HG02852 (cell line): ENCODE results near the gene SIRT3.

Source experiments
- ATAC-seq: cut with Tn5 transposase; IDR thresholded peaks from one replicate; pipeline ENCODE4 v1.9.1; 2021; ENCODE audit warnings: mild to moderate bottlenecking, moderate library complexity; ENCODE audit not compliant: unreplicated experiment

The SIRT3 gene

DNA sequence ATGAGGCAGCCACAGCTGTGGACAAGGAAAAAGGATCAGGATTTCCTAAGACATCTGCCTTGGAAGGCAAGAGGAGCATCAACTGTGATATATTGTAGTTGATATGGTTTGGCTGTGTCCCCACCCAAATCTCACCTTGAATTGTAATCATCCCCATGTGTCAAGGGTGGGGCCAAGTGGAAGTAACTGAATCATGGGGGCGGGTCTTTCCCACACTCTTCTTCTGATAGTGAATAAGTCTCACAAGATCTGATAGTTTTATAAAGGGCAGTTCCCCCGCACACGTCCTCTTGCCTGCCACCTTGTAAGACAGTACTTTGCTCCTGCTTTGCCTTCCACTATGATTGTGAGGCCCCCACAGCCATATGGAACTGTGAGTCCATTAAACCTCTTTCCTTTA, 18.4 kb downstream of the SIRT3 start:
- ATAC-seq, result no peak

DNA sequence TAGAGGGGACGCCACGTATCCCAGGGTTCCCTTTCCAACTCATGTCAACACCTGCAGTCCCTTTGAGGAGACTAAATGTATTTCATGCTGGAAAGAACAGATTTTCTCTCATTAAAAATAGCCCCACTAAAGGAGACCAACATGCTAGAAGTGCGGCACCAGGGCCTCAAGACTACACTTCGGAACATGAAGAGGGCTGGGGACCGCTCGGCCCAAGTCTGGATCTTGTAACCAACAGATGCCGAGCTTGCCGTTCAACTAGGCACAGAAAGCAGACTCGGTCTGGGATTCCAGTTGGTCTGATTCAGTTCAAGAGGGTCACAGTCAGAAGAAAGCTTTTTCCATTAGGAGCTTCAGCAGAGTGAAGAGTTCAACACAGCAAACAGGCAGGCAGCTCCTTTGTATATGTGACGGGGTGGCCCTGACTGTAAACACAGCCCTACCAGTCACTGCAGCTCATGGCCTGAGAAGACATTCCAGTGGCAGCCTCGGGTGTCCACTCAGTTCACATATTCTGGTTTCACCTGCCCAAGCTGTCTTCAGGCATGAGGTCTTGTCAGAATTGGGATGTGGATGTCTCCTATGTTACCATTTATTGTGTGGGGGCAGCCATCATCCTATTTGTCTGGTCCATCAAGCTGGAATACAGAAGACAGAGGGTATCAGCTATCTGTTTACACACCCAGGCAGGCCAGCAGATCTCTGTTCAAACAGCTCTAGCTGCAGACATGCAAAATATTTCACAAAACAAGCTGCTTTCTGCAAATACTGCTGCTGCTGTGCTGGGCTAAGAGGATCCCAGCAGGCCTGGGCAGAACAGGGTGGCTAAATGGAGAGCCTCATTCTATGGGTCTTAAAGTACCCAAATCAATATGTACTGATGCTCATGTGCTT, 19.8 kb downstream of the SIRT3 start:
- no peak for ATAC-seq

DNA sequence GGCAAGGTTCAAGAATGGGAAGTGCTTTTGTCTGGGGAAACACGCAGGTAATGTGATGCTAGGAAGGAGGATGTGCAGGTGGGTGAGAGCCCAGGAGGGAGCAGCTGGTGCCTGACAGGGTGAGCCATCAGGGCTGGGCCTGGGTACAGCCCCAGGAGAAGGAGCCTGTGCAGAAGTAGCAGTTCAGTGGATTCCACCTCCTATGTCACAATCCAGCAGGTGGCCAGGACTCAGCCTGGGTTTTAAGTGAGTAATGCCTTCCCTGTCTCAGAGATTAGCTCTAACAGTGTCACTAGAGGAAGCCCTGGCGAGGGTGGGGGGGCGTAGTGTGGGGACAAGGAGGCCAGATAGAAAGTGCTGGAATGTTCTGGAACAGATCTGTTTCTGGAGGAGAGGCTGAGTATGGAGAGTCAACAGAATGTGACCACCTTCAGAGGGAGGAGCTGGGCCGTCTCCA, 20.5 kb downstream of the SIRT3 start:
- no peak for ATAC-seq

GRCh38 chr11:214083-214482, 22.1 kb downstream of the SIRT3 start:
- ATAC-seq, result no peak

DNA sequence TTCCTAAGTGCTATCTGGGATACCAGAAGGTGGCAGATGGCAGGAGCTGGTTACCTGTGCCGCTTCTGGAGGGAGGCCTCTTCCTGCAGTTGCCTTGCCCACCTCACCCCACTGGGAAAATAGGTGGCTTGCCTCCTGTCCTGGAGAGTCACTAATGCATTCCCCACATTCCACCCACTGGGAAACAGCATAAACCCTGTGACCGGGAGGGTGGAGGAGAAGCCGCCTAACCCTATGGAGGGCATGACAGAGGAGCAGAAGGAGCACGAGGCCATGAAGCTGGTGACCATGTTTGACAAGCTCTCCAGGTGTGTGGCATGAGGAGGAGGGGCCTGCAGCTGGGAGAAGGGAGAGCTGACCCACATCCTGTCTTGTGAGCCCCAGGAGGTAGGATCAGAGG, 23.0 kb downstream of the SIRT3 start:
- no peak for ATAC-seq

DNA sequence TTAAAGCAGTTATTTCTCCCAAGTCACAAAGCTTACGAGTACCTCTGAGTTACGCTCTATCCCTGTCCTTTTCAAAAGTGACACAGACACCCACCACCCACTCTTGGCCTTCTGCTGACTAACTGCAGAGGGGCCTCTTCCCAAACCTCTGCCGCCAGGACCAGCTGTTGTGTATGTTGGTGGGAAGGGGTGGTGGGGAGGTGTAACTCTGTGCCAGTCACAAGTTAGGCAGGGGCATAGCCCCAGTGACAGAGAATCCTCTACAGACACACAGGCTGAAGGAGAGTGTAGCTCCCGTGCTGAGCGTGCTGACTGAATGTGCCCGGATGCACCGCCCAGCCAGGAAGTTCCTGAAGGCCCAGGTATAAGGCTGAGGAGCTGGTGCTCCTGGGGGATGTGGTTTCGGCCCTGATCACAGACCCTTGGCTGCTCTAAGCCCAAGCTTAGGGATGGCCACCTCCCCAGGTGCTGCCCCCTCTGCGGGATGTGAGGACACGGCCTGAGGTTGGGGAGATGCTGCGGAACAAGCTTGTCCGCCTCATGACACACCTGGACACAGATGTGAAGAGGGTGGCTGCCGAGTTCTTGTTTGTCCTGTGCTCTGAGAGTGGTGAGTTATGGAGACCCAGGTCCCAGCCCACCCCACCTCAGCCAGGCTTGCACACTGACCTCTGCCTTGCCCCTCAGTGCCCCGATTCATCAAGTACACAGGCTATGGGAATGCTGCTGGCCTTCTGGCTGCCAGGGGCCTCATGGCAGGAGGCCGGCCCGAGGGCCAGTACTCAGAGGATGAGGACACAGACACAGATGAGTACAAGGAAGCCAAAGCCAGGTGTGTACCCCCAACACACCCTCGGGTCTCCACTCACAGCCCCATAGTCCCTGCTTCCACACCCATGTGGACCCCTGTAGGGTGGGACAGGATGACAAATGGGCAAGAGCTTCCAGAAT, 23.7 kb downstream of the SIRT3 start:
- no peak for ATAC-seq

DNA sequence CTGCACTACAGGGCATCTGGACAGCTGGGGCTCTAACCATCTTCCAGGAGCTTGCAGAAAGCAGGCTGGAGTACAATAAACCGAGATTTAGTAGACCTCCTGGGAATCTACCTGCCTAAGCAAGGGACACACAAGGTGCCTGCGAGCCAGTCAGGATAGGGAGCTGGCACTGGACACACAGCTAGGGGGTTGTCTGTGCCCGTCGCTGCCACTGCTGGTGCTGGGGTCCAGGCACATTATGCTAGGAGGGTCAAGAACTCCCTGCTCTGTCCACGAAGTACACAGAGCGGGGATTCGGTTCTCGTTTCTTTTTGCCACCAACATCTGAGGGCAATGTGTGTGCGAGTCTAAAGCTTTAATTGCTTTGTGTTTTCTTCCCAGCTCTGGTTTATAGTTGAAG, 24.4 kb downstream of the SIRT3 start:
- no peak for ATAC-seq

DNA sequence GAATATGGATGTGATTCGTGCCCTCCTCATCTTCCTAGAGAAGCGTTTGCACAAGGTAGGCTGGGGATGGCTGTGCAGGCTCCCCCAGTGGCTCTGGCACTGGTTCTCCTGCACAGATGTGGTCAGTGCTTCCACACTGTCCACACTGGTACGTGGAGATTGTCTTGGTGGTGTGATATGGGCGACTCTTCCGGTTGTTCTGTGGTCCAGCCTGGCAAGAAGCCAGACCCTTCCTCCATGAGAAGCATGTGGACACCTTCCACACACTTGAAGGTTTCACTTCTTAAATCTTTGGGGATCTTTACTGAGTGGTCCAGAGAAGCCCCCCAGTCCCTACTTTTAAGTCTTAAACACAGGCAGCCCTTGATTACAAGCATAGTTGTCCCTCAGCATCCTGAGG, 24.8 kb downstream of the SIRT3 start:
- no peak for ATAC-seq

GRCh38 chr11:210803-211180, 25.4 kb downstream of the SIRT3 start:
- no peak for ATAC-seq

DNA sequence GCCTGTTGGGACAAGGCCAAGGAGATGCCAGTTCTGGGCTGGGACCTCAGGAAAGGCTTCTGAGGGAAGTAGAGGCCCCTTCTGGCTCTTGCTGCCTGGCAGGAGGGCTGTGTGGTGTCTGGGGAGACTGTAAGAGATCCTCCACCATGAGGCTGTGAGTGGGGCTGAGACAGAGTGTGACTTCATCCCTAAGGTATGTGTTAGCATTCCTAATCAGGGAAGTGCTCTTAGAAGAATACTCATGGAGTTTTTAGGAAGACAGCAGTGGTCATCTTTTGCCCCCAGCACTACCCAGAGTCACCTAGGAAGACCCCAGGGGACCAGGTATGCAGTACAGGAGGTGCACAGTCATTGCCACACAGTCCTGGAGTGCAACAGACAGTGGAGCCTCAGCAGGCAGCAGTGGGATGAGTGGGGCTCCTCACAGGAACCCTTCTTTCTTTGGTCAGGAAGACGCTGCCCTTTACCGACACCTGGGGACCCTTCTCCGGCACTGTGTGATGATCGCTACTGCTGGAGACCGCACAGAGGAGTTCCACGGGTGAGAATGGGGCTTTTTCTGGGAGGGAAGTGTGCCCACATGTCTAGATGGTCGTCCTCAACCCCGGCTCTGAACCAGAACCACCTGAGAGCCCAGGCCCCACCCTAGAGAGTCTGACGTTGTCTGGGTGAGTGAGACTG, 25.9 kb downstream of the SIRT3 start:
- ATAC-seq, result no peak

DNA sequence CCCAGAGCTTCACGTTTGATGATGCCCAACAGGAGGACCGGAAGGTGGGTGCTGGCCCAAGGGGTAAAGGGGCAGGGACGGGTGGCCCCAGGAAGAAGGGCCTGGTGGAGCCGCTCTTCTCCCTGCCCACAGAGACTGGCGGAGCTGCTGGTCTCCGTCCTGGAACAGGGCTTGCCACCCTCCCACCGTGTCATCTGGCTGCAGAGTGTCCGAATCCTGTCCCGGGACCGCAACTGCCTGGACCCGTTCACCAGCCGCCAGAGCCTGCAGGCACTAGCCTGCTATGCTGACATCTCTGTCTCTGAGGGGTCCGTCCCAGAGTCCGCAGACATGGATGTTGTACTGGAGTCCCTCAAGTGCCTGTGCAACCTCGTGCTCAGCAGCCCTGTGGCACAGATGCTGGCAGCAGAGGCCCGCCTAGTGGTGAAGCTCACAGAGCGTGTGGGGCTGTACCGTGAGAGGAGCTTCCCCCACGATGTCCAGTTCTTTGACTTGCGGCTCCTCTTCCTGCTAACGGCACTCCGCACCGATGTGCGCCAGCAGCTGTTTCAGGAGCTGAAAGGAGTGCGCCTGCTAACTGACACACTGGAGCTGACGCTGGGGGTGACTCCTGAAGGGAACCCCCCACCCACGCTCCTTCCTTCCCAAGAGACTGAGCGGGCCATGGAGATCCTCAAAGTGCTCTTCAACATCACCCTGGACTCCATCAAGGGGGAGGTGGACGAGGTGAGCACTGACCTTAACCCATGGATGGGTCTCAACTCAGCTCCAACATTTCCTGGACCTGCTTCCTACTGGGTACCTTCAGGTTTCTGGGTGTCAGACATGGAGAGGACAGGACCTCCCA, 26.6 kb downstream of the SIRT3 start:
- ATAC-seq, result no peak

DNA sequence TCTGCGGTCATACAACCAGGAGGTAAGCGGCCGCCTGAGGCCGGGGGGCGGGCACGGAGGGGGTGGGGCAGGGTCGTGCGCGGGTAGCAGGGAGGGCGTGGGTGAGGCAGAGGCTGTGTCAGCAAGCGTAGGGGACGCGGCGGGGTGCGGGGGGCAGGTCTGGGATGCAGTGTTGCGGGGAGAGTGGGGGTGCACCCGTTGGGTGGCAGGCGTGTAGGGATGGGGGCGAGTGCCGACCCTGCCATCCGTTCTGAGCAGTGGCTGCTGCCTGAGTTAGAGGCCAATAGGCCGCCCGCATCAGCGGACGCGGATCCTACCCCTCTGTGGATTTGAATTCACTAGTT, 27.3 kb downstream of the SIRT3 start:
- ATAC-seq, result no peak

DNA sequence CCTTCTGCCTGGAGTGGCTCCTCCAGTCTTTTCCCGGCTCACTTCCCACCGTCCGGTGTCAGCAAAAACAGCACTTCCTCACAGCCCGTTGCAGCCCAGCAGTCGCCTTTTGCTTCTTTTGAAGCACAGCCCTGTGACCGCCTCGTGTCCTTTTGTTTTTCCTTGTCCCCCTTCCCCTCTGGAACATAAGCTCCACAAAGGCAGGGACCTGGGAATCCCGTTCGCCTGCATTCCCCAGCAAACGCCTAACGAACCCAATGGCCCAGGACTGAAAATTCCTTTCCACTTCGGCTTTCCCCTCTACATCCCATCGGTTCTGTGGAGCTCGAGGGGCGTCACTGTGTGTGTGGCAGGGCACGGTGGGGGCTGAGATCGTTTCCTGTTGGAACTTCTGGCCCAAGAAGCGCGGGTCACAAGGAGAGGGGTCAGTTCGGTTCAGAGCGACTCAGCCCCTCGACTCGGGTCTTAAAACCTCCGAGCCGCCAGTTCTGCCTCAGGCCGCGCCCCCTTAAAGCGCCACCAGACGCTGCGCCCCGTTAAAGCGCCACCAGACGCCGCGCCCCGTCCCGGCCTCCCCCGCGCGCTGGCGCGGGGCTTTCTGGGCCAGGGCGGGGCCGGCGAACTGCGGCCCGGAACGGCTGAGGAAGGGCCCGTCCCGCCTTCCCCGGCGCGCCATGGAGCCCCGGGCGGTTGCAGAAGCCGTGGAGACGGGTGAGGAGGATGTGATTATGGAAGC, 27.8 kb downstream of the SIRT3 start:
- peak; percentile 40 for ATAC-seq

- no peak for ATAC-seq
These were observed 28.3 kb downstream of the SIRT3 start for GRCh38 chr11:207863-208180.

DNA sequence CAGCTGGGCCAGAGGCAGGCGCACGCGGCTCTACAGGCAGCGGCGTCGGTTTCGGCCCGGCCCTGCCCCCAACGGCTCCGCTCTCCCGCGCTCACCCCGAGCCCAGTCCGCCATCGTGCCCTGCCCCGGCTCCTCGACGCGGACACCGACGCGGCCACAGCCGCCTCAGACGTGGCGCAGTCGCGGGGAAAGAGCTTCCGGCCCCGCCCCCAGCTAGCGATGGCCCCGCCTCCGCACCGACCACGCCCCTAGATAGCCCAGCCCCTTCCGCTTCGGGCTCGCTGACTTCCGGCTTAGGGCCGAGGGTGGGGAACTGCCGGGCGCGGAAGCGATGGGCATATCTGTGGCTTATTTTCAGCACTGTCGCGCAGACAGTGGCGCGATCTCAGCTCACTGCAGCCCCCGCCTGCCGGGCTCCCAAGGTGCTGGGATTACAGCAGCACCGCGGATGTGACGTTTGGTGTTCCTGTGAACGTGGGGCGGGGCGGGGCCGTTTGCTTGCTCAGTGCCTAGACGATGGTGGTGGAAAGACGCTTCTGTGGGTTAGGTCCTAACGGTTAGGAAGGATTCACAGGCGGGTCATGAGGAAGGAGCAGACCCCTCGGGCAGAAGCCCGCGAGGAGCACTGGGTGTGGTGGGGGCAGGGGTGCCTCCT, 28.8 kb downstream of the SIRT3 start, which contains the start of the genes BET1L and RIC8A:
BET1L (minus strand) TSS at position 192 of the 655 bp plus-strand sequence; CDS start at position 114, 78 bp downstream.
RIC8A (plus strand) TSS at position 501 of the 655 bp plus-strand sequence. CDS start 1,147 bp downstream, outside the sequence.
- ATAC-seq, result peak; percentile 68

DNA sequence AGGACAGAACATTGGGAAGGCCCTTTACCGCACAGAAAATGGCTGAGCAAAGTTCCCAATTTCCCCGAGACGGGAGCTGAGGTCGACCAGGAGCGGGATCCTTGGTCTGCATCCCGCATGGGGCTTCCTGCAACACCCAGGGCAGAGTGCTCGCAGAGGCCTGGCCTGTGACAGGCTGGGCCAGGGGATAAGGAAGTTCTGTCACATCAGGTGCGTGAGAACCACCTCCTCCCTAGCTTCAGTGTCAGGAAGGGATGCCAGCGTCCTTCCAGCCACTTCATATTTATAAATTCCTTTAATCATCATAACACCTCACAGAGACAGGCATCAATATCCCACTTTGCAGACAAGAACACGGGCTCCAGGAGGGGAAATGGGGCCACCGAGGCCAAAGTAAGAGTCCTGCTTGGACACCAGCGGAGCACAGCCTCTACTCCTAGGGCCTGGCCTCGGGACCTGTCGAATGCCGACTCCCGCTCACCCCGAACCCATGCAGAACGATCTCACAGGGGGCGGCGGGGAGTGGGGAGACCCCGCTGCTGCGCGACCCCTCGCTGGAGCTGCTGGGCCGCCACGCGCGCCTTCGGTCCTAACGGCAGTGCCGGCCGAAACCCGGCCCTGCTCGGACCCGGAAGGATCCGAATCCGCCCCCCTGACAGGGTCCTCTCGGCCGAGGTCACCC, 29.5 kb downstream of the SIRT3 start:
- peak; percentile 14 for ATAC-seq

DNA sequence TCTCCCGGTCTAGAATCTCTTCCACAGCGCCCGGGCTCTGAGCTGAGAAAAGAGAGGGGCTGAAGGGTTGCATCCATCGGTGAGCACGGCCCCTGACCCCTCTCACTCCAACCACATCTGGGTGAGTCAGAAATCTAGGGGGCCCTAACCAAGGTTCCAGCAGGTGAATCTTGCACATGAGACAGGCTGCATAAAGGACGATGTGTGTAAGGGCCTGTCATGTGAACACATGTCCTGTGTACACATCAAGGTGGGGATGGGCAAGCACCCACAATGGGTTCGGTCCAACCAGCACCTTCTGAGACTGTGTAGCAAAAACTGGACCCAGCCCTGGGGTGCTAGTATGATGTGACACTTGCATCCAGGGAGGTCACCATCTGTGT, 30.1 kb downstream of the SIRT3 start:
- no peak for ATAC-seq

DNA sequence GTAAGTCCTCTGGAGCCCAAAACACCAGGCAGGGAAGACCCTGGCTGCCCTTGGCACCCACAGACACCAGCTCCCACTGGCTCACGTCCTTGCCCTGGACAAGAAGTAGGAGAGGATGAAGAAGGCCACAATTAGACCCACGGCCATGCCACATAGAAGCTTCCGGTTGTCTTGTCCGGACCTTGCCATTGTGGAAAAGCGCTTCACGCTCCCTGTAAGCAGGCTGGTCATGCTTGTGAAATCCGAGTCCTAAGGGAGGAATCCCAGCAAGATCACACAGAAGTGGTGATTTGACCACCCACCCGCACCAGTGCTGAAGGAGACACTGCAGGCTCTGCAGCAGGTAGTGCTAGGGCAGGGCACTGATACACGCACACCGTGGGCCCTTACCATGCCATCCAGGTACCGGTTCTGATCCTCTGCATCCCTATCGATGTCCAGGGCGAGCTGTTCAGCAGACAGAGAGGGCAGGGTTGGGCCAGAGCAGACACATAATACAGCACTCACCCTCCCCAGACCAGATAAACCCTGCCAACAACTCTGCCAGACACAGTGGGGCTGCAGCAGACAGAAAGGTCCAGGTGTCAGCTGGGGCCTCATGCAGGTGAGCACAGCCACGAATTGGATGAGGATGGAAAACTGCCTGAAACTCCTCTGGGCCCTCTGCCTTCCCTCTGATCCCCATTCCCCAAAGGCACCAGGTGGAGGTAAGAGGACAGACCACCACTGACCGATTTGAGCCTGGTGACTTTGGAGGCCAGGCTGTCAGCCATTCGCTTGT, 30.7 kb downstream of the SIRT3 start:
- no peak for ATAC-seq
